ENCODE measurements around the gene UBE2D2. TPM values are rescaled to one million over a fixed set of nuclear protein-coding genes. Genes with fewer than 3 reads are reported as not detected.

Gene UBE2D2
- total RNA-seq, 4 donors from 2014 or later, result 65.2 to 114 (median 85.6) TPM

GRCh38 chr5:139637438-139638089 lies 76.4 kb downstream of the UBE2D2 start:
- Histone ChIP-seq H3K36me3 (peaks cover 0 to 2% of the 10 kb centered on the region in 2 donors), H3K4me1 (peaks cover 0 to 56% (median 23%) of the 10 kb centered on the region in 3 donors), H3K4me3 (peak overlapping the region; percentile 41 to 53), H3K27me3 (no peaks in the 10 kb centered on the region), H3K9me3 (no peaks in the 10 kb centered on the region), H3K27ac (peak overlapping the region; percentile 35 to 89 (median 88))
- TF ChIP-seq CTCF (IDR thresholded peaks at IDR 0.05), result peak in 3 of 4 experiments; percentile 49 to 65 (median 60)
- TF ChIP-seq POLR2AphosphoS5 (IDR thresholded peaks at IDR 0.05), result peak; percentile 65
- TF ChIP-seq POLR2A (IDR thresholded peaks at IDR 0.05), result no peak
- no peak for TF ChIP-seq EP300 (IDR thresholded peaks at IDR 0.05)
- ATAC-seq, result peak; percentile 77
- WGBS, 2 donors (ENCODE audit: low coverage in 1 of 2), result no CpG with 5 or more reads among the region's 62 CpGs

- Histone ChIP-seq H3K27me3 (no peaks in the 10 kb centered on the region), H3K9me3 (no peaks in the 10 kb centered on the region), H3K4me1 (peaks cover 0 to 52% (median 23%) of the 10 kb centered on the region in 3 donors), H3K4me3 (peak overlapping the region; percentile 41 to 53), H3K36me3 (no peaks in the 10 kb centered on the region), H3K27ac (peak overlapping the region; percentile 35 to 89 (median 88))
- WGBS, 2 donors (ENCODE audit: low coverage in 1 of 2), result 3 to 30% methylated on average over 2 to 8 of the region's 23 CpGs
- ATAC-seq, result peak; percentile 66
- TF ChIP-seq POLR2AphosphoS5 (IDR thresholded peaks at IDR 0.05), result peak; percentile 74
- TF ChIP-seq POLR2A (IDR thresholded peaks at IDR 0.05), result no peak
- TF ChIP-seq CTCF (IDR thresholded peaks at IDR 0.05), result no peak
- no peak for TF ChIP-seq EP300 (IDR thresholded peaks at IDR 0.05)
These were observed 77.1 kb downstream of the UBE2D2 start for GRCh38 chr5:139638090-139638735.

- Histone ChIP-seq H3K4me1 (peaks cover 0 to 46% (median 23%) of the 10 kb centered on the region in 3 donors), H3K4me3 (peak overlapping the region in 1 of 2 donors; percentile 53), H3K9me3 (no peaks in the 10 kb centered on the region), H3K36me3 (no peaks in the 10 kb centered on the region), H3K27ac (peak overlapping the region in 3 of 4 donors; percentile 88 to 89 (median 88)), H3K27me3 (no peaks in the 10 kb centered on the region)
- 42 to 71% methylated on average over 1 of the region's 12 CpGs for WGBS, 2 donors (ENCODE audit: low coverage in 1 of 2)
- no peak for TF ChIP-seq EP300 (IDR thresholded peaks at IDR 0.05)
- TF ChIP-seq POLR2AphosphoS5 (IDR thresholded peaks at IDR 0.05), result no peak
- TF ChIP-seq POLR2A (IDR thresholded peaks at IDR 0.05), result no peak
- TF ChIP-seq CTCF (IDR thresholded peaks at IDR 0.05), result no peak
- no peak for ATAC-seq
These were observed 77.8 kb downstream of the UBE2D2 start for GRCh38 chr5:139638736-139639618.

GRCh38 chr5:139639619-139640380 lies 78.7 kb downstream of the UBE2D2 start:
- H3K4me3 ChIP-seq, result no peak overlapping the region
- no peaks in the 10 kb centered on the region for H3K36me3 ChIP-seq
- no peak for ATAC-seq
- no peak overlapping the region for H3K27ac ChIP-seq
- WGBS, 2 donors (ENCODE audit: low coverage in 1 of 2), result 67% methylated on average over 1 of the region's 11 CpGs; no CpG with 5 or more reads in 1 of the 2 donors
- TF ChIP-seq CTCF (IDR thresholded peaks at IDR 0.05), result no peak
- TF ChIP-seq POLR2A (IDR thresholded peaks at IDR 0.05), result no peak
- TF ChIP-seq POLR2AphosphoS5 (IDR thresholded peaks at IDR 0.05), result no peak
- no peak for TF ChIP-seq EP300 (IDR thresholded peaks at IDR 0.05)
- H3K9me3 ChIP-seq, result no peaks in the 10 kb centered on the region
- peaks cover 0 to 46% (median 23%) of the 10 kb centered on the region in 3 donors for H3K4me1 ChIP-seq
- H3K27me3 ChIP-seq, result no peaks in the 10 kb centered on the region

All from gastroesophageal sphincter (tissue), 4 donors.